Mucosa of gallbladder (tissue), 1 donor: ENCODE data around the gene SMAD3. TPM values are rescaled to one million over a fixed set of nuclear protein-coding genes. Genes with fewer than 3 reads are reported as not detected.

Experiments used
- DNase-seq: peaks from one replicate; pipeline ENCODE4 v3.0.0-alpha.2; 2020; ENCODE audit warnings: low spot score
- total RNA-seq: library from RNA; stranded (reverse); gene quantifications from one replicate; pipeline ENCODE4 v1.2.1, GENCODE V29; 2021
- donor health status: DM: no; HTN: no; CAD: no.

Gene SMAD3
- total RNA-seq, 1 donor from 2014 or later, result 59.0 TPM

DNA sequence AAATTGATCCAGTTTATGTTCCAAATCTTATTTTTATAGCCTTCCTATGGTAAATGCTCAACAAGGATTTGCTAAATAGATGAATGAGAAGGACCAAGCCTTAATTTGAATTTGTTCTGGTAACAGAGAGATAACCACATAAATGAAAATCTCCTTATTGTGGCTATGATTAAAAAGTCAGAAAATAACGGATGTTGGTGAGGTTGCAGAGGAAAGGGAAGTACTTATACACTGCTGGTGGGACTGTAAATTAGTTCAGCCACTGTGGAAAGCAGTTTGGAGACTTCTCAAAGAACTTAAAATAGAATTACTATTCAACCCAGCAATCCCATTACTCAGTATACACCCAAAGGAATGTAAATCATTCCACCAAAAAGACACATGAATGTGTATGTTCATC is 162.9 kb downstream of the SMAD3 start:
- DNase-seq, result no peak

DNA sequence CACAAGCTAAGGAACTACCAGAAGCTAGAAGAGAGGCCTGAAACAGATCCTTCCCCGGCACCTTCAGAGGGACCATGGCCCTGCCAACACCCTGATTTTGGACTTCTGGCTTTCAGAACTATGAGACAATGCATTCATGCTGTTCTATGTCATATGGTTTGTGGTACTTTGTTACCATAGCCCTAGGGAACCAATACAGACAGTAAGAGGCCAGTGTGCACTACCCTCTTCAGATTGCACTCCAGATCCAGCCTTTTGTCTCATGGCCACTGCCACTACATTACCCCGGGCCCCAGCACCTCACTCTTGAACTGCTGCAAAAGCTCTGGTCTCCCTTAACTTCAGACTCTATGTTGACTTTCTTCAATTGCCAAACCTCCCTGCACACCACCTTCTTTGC is 165.1 kb downstream of the SMAD3 start:
- no peak for DNase-seq

DNA sequence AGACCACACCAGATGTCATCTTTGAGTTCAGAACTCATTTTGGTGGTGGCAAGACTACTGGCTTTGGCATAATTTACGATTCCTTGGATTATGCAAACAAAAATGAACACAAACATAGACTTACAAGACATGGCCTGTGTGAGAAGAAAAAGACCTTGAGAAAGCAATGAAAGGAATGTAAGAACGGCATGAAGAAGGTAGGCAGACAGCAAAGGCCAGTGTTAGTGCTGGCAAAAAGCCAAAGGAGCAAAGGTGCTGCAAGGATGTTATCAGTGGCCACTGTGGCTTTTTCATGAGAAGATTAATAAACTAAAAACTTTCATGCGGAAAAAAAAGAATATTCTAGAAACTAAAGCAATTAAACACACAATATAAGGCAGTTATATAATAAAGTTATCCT is 167.2 kb downstream of the SMAD3 start:
- no peak for DNase-seq

DNA sequence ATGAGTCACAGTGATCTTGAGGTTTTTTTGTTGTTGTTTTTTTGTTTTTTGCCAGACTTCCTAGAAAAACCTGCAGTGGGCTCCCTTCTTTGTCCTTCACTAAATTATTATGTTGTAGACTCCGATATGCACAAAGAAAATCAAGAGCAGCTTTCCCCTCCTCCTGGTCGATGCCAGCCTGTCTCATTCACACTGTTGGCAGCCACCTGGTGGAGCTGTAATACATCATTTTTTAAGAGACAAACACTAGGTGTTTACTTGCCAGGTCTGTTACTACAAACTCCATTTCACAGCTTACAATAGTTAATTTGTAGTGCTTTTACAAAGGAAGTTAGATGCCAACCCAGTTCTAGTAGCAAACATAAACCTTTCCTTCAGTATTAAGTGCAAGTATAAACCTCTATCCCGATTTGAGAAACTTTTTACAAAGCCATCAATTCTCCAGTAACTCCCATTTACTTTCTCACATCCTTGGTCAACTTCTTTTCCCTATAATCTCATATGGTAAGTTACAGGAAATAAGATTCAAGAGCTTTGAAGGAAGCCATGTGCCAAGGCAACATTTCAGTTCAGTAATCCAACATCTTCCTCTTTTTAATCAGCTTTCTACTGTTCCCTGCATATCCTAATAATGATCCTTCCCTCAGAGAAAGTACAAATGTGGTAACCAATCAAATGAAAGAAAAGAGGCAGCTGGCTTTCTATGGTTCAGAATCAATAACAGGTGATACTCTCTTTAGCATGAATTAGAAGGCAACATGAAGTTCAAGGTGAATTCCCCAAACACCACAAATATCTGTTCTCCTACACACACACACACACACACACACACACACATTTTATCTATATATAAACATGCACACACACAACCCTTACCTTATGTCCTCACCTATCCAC is 175.1 kb downstream of the SMAD3 start:
- no peak for DNase-seq

DNA sequence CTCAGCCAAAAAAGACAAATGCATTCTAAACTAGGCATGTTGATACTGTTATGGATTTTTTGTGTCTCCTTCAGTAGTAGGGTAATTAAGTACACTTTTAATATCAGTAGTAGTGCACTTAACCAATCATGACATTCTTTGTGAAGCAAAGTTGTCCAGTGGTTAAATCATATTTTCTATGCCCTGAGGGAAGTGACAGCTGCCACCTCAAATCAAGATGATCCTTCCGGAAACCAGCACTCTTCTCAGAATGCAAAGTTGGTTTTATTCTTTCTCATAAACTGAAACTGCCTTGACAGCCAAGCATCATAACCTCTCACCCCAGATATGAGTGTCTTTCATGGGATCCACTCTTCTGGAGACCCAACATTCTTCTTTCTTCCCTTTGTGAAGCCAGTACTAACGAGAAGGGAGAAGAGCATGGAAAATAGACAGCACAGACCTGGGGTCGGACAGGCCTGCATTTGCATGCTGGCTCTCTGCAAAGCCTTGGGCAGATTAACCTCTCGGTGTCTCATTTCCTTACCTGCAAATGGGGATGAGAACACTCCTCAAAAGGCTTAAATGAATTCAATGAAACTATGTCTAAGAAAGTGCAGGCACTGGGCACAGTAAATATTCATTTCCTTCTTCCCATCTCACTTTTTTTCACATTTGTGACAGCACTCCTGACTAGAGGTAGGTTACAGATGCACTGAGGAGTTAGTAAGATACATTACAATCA is 175.9 kb downstream of the SMAD3 start:
- DNase-seq, result no peak

DNA sequence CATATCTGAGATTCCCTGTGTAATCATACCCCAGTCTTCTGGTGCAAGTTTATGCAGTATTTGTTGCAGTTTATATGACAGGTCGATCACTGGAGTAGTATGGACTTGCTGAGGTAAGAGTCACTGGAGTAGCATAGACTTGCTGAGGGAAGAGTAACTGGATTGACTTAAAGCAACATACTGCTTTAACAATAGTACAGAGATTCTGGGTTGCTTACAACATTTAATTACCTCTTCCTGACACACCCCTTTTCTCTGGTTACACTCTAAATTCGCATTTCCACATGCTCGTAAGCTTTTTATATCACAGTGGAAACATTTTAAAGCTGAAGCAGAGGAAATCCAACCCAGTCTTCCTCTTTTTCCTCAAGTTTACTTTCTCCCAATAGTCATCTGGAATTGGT is 177.3 kb downstream of the SMAD3 start:
- no peak for DNase-seq

Other genes starting within 250 kb of the SMAD3 start
- 39.6 TPM for gene AAGAB, start 189.1 kb downstream of the SMAD3 start, total RNA-seq
- gene IQCH, start 189.2 kb downstream of the SMAD3 start, total RNA-seq, result 2.1 TPM